Activated CD4-positive, alpha-beta T cell treated with anti-CD3 and anti-CD28 coated beads, Interleukin-2, Interleukin-4, amounts not matched to agents 100 ng/mL and 50 ng/mL, durations not matched to agents 16 hours and 8 hours (primary cell): ENCODE results near the gene C14orf39.

Source experiments
- DNase-seq: peaks from one replicate; pipeline ENCODE4 v3.0.0-alpha.2; 2020; ENCODE audit warnings: low spot score

Gene C14orf39, protein sequence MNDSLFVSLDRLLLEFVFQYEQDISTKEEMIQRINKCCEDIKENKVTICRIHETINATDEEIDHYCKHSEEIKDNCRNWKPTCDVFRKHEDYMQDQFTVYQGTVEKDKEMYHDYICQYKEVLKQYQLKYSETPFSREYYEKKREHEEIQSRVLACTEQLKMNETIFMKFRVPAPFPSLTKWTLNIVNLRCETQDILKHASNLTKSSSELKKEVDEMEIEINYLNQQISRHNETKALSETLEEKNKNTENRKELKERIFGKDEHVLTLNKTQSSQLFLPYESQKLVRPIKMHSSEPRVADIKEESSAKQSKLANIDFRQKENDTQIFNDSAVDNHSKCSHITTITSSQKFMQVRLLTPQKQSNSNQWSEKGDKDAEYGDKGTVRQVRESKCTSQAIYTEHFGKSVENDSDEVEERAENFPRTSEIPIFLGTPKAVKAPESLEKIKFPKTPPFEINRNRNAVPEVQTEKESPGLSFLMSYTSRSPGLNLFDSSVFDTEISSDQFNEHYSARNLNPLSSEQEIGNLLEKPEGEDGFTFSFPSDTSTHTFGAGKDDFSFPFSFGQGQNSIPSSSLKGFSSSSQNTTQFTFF

GRCh38 chr14:60485598-60486251 lies at the start of gene C14orf39:
TSS of gene C14orf39 (minus strand) at chr14:60486063. CDS start at chr14:60485078, 985 bp downstream.
- DNase-seq, result no peak

DNA sequence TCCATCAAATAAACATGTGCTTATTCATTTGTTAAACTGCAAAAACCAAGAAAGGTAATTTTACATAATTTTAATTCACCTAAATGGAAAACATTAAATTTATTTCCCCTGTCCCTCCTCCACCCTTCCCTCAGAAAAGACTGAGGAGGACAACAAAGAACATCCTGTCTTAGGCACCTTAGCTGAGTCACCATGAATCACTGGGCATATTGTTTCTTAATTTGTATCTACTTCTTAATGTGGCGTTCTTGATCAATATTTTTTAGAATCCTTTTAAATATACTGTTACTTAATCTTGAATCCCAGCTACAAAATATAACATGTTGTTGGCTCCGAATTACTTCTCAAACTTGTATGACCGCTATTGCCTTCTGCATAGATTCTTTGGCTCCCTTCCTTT lies 46.6 kb upstream of the C14orf39 start:
- no peak for DNase-seq

- no peak for DNase-seq
These were observed 29.8 kb upstream of the C14orf39 start for GRCh38 chr14:60515511-60516289.

DNA sequence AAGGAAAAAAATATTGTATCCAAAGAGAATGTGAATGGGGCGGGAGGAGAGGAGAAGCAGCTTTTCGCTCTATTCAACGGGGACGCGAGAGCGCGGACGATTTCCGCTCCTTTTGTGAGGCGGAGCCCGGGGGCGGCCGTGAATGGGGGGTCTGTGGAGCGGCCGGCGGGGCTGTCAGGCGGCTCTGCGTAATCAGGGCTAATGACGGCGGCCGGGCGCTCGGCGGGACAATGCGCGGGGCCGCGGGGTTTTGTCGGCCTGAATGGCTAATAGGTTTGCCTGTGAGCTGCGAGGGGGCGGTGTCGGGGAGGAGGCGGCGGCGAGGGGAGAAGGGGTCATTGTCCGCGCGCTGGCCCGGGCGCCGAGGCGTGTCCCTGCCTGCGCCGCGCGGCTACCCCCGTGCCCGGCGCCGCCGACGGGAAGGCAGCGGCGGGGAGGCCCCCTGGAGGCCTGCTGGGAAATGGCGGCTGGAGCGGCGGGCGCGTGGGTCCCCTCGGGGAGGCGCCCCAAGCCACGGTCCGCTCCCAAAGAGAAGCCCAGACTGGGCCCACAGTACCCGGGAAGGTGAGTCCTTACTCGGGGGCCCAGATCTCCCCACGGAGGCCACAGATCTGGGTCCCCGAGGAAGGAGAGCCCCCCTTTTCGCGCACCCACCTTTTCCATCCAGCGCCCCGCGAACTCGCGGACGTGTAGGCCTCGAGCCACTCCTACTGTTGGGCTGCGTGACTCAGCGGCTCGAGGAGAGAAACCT lies 29.1 kb upstream of the C14orf39 start:
- DNase-seq, result no peak

DNA sequence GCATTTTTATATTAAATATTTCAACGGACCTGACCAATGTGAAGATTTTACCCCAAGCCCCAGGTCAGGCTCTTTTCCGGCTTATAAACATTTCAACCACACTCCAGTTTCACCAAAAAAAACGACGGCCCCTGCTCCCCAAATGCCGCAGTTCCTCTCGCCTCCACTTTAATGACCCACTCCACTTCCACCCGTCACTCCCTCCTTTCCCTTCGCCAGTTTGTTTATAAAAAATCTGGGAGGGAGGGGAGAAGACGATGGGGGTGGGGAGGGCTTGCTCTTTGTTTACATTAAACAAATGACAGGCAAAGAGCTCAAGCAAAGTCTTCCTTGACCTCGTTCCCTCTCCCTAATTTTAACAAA lies 28.5 kb upstream of the C14orf39 start:
- DNase-seq, result no peak

- no peak for DNase-seq
These were observed 27.2 kb upstream of the C14orf39 start for GRCh38 chr14:60512973-60513571.

DNA sequence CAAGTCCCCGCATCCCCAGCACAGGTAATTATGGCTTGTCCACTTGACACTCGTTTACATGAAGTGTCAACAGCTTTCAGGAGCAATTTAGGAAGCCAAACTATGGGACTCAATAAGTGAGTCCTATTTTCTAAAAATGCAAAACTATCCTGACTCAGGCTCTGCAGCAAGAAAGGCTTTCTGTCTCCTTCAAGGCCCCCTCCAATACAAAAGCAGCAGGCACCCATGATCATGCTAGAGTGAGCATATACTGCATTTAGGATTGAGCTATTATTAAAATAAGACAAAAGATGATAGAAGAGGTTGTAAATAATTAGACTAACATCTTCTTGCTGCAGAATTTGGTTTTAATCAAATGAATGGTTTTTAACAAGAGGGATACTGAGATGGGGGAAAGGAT lies 26.3 kb upstream of the C14orf39 start:
- DNase-seq, result no peak

GRCh38 chr14:60510951-60511599 lies 25.2 kb upstream of the C14orf39 start:
- DNase-seq, result no peak

DNA sequence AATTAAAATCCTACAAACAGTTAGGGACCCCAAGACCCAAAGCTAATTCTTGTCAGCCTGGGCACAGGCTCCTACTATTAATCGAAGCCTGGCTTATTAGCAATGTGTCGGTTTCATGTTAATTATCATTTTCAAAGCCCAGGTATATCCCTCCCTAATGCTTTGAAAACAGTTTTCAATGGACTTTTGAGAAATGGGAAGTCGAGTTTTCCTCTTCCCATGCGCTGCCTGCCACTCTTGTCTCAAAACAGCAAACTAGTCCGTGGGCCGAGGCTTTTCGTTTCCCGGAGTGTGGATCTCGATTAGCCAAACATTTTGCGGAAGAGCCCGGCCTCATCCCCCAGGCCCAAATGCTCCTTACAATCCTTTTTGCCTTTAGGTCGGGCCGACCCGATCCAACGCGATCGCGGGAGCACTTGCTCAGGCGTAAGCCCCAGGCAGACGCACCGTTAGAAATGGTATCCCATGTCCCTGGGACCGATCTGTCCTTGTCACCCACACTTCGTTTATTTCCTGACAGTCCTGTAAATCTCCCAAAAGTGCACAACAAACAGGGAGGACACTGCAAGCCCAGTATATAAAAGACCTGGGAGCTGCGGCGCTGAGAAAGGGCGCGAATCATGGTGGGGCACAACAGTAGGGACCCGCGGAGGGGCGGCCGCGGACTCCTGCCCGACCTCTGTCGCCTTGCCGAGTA lies 24.5 kb upstream of the C14orf39 start:
- DNase-seq, result no peak

DNA sequence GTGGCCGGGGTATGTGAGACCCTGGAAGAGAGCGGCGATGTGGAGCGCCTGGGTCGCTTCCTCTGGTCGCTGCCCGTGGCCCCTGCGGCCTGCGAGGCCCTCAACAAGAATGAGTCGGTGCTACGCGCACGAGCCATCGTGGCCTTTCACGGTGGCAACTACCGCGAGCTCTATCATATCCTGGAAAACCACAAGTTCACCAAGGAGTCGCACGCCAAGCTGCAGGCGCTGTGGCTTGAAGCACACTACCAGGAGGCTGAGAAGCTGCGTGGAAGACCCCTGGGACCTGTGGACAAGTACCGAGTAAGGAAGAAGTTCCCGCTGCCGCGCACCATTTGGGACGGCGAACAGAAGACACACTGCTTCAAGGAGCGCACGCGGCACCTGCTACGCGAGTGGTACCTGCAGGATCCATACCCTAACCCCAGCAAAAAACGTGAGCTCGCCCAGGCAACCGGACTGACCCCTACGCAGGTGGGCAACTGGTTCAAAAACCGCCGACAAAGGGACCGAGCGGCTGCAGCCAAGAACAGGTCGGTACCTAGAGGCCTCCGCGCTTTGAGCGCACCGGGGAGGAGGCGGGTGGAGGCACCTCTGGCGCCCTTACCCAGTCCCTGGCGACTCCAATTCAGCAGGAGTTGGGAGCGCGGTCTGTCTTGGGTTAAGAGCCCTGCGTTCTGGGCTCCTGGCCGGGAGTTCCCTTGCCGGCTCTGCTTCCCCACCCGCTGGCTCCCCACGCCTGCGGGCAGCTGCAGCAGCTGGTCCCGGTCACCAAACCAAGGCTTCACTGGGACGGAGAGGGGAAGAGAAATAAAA lies 23.8 kb upstream of the C14orf39 start:
- no peak for DNase-seq

- no peak for DNase-seq
These were observed 23.0 kb upstream of the C14orf39 start, which contains the start of gene SIX6 for GRCh38 chr14:60508707-60509437. TSS of gene SIX6 (plus strand) at chr14:60509146. CDS start at chr14:60509399, 253 bp downstream.

GRCh38 chr14:60508363-60508706 lies 22.5 kb upstream of the C14orf39 start:
- DNase-seq, result no peak

- no peak for DNase-seq
These were observed 21.3 kb upstream of the C14orf39 start for GRCh38 chr14:60506985-60507829.

DNA sequence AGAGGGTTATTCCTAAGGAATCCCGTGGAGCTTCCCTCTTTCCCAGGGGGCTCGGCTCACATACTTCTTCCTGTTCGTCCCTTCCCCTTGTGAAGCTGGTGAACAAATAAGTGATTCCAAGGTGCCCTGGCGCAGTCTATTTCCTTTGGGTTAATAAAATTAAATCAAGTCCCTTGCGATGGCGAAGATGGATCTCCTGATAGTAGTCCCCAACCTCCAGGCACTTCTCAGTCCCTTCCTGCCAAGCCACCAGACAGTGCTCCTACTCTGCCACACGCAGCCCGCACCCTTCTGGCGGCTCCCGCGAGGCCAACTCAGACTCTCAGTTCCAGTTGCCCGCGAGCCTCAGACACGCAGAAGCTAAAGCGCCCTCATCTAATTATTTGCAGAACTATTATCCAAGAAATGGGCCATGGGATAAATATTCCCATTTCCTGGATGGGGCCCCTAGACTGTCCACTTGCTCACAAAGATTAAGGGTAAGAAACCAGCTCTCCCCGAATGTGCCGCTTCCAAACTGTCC lies 20.7 kb upstream of the C14orf39 start:
- no peak for DNase-seq

- DNase-seq, result no peak
These were observed 20.1 kb upstream of the C14orf39 start for GRCh38 chr14:60506010-60506409.

GRCh38 chr14:60505448-60505847 lies 19.6 kb upstream of the C14orf39 start:
- no peak for DNase-seq

- DNase-seq, result no peak
These were observed 16.7 kb upstream of the C14orf39 start for GRCh38 chr14:60502541-60502940.
